ENCODE data around the gene USP13.

DNA sequence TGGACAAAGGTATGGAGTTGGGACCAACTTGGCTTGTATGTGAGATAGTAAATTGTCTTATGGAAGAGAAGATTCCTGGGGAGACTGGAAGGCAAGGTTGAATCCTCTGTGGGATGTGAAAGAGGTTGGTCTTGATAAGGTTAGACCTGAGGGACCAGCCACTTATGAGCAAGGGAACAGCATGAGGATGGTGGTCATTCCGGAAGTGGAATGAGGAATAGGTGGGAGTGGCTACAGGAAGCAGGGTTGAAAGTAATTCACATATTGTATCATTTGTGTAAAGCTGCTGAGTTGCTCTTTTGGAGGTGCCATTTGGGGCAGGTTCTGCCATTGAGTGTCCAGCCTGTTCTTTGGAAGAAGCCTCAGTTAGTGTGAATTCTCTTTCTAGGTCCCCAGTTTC is 13.2 kb downstream of the USP13 start:
- TF ChIP-seq EZH2 (IDR thresholded peaks at IDR 0.05; ENCODE audit: borderline replicate concordance, insufficient read depth, low read depth, low read length, poor library complexity, severe bottlenecking), result no peak
- TF ChIP-seq, protein P1, sequence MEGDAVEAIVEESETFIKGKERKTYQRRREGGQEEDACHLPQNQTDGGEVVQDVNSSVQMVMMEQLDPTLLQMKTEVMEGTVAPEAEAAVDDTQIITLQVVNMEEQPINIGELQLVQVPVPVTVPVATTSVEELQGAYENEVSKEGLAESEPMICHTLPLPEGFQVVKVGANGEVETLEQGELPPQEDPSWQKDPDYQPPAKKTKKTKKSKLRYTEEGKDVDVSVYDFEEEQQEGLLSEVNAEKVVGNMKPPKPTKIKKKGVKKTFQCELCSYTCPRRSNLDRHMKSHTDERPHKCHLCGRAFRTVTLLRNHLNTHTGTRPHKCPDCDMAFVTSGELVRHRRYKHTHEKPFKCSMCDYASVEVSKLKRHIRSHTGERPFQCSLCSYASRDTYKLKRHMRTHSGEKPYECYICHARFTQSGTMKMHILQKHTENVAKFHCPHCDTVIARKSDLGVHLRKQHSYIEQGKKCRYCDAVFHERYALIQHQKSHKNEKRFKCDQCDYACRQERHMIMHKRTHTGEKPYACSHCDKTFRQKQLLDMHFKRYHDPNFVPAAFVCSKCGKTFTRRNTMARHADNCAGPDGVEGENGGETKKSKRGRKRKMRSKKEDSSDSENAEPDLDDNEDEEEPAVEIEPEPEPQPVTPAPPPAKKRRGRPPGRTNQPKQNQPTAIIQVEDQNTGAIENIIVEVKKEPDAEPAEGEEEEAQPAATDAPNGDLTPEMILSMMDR (IDR thresholded peaks at IDR 0.05), result no peak
